HCT116 (cell line): Measurements from ENCODE around the gene VPS37D.

Source experiments
- CEBPB ChIP-seq: IDR thresholded peaks from 2 replicates; pipeline ENCODE4 v1.6.1; 2012; ENCODE audit warnings: low read depth
- CTCF ChIP-seq, 3 experiments: fragments of 200-600 bp in 1 of 3; sonication (generic) in 1 of 3; IDR thresholded peaks in 2 of 3; conservative IDR thresholded peaks in 1 of 3; 2 replicates each; pipeline ENCODE4 v1.5.1; 2012 to 2017; ENCODE audit warnings: low read depth in 2 of 3, low read length in 2 of 3, antibody characterized with exemption in 1 of 3, borderline replicate concordance in 1 of 3, control low read depth in 1 of 3, mild to moderate bottlenecking in 1 of 3, mixed read lengths in 1 of 3, mixed run types in 1 of 3, moderate library complexity in 1 of 3; ENCODE audit not compliant: insufficient read depth in 1 of 3
- POLR2A ChIP-seq: IDR thresholded peaks from 2 replicates; pipeline ENCODE4 v1.7.0; 2011; ENCODE audit warnings: borderline replicate concordance; ENCODE audit not compliant: insufficient read depth, insufficient read length; ENCODE audit errors: extremely low read depth
- YY1 ChIP-seq: IDR thresholded peaks from 2 replicates; pipeline ENCODE4 v1.6.1; 2011; ENCODE audit warnings: low read length, low read depth, moderate library complexity, mild to moderate bottlenecking; ENCODE audit not compliant: insufficient replicate concordance; ENCODE audit errors: extremely low read depth

- TF ChIP-seq CEBPB: no peak
- no peak for TF ChIP-seq POLR2A
- no peak for TF ChIP-seq YY1
- no peak for TF ChIP-seq CTCF (IDR thresholded peaks at IDR 0.05 in 2 of 3, conservative IDR thresholded peaks at IDR 0.05 in 1 of 3; ENCODE audit: borderline replicate concordance in 1 of 3, insufficient read depth in 1 of 3, low read depth in 2 of 3, low read length in 2 of 3)
Observed at GRCh38 chr7:73671857-73672445, 4.3 kb downstream of the VPS37D start.
